Liver (tissue), 9 donors: Measurements from ENCODE around the gene TMEM106A. TPM values are rescaled to one million over a fixed set of nuclear protein-coding genes. Genes with fewer than 3 reads are reported as not detected.
"Not testable (repeated sequence)": the region's sequence is repeated elsewhere in the genome, so short reads cannot be mapped to it uniquely, and the experiment has no call there.

Source experiments
- DNase-seq: peaks from one replicate; pipeline ENCODE4 v3.0.0-alpha.2; 2017; ENCODE audit warnings: low spot score
- H3K27ac ChIP-seq, 2 donors: one replicate each; pipeline ENCODE4 v1.7.0; 2013; ENCODE audit warnings: inconsistent platforms in 2 of 2, low read length in 2 of 2, control low read depth in 1 of 2, low read depth in 1 of 2, mild to moderate bottlenecking in 1 of 2
- H3K27me3 ChIP-seq, 4 donors: one replicate each; pipeline versions ENCODE4 v1.6.1 to v1.7.0; 2013; ENCODE audit warnings: low read length in 3 of 4, inconsistent platforms in 1 of 4, mild to moderate bottlenecking in 1 of 4, moderate library complexity in 1 of 4; ENCODE audit not compliant: control insufficient read depth in 4 of 4, insufficient read depth in 4 of 4
- H3K36me3 ChIP-seq, 4 donors: one replicate each; pipeline versions ENCODE4 v1.6.1 to v1.7.0; 2013; ENCODE audit warnings: low read length in 3 of 4, mild to moderate bottlenecking in 3 of 4, low read depth in 1 of 4, moderate library complexity in 1 of 4; ENCODE audit not compliant: control insufficient read depth in 4 of 4, insufficient read depth in 3 of 4
- H3K4me1 ChIP-seq, 4 donors: one replicate each; pipeline versions ENCODE4 v1.6.1 to v1.7.0; 2013; ENCODE audit warnings: low read length in 3 of 4, mild to moderate bottlenecking in 3 of 4, moderate library complexity in 1 of 4; ENCODE audit not compliant: control insufficient read depth in 4 of 4, insufficient read depth in 4 of 4
- H3K4me3 ChIP-seq, 3 donors: one replicate each; pipeline versions ENCODE4 v1.6.1 to v1.7.0; 2013; ENCODE audit warnings: low read length in 3 of 3, control low read depth in 1 of 3, low read depth in 1 of 3, mild to moderate bottlenecking in 1 of 3
- H3K9ac ChIP-seq, 2 donors: one replicate each; pipeline ENCODE4 v1.7.0; 2013; ENCODE audit warnings: low read length in 2 of 2, mild to moderate bottlenecking in 2 of 2, moderate library complexity in 2 of 2, control low read depth in 1 of 2, low read depth in 1 of 2
- H3K9me3 ChIP-seq, 4 donors: one replicate each; pipeline versions ENCODE4 v1.6.1 to v1.7.0; 2013; ENCODE audit warnings: low read length in 3 of 4; ENCODE audit not compliant: control insufficient read depth in 4 of 4
- EGR1 ChIP-seq, 2 donors: IDR thresholded peaks; 2 replicates each; pipeline ENCODE4 v1.6.1; 2016 to 2018; ENCODE audit warnings: antibody characterized with exemption in 2 of 2, low read depth in 2 of 2
- FOXA1 ChIP-seq: IDR thresholded peaks from 2 replicates; pipeline ENCODE4 v1.6.1; 2016; ENCODE audit warnings: antibody characterized with exemption
- FOXA2 ChIP-seq: IDR thresholded peaks from 2 replicates; pipeline ENCODE4 v1.6.1; 2016; ENCODE audit warnings: antibody characterized with exemption
- GABPA ChIP-seq, 2 donors: IDR thresholded peaks in 1 of 2; conservative IDR thresholded peaks in 1 of 2; 2 replicates each; pipeline ENCODE4 v1.6.1; 2016; ENCODE audit warnings: antibody characterized with exemption in 2 of 2, mild to moderate bottlenecking in 1 of 2, moderate library complexity in 1 of 2
- HNF4A ChIP-seq, 2 donors: conservative IDR thresholded peaks; 2 replicates each; pipeline ENCODE4 v1.6.1; 2016; ENCODE audit warnings: antibody characterized with exemption in 2 of 2, mild to moderate bottlenecking in 2 of 2
- JUND ChIP-seq, 2 donors: IDR thresholded peaks; 2 replicates each; pipeline ENCODE4 v1.6.1; 2016; ENCODE audit warnings: antibody characterized with exemption in 2 of 2
- NR2F2 ChIP-seq: IDR thresholded peaks from 2 replicates; pipeline ENCODE4 v1.6.1; 2016; ENCODE audit warnings: antibody characterized with exemption
- RXRA ChIP-seq, 2 donors: IDR thresholded peaks; 2 replicates each; pipeline ENCODE4 v1.6.1; 2017 to 2018; ENCODE audit warnings: antibody characterized with exemption in 2 of 2, mild to moderate bottlenecking in 1 of 2
- SP1 ChIP-seq: IDR thresholded peaks from 2 replicates; pipeline ENCODE4 v1.6.1; 2018; ENCODE audit warnings: antibody characterized with exemption, mild to moderate bottlenecking
- TAF1 ChIP-seq: conservative IDR thresholded peaks from 2 replicates; pipeline ENCODE4 v1.6.1; 2016; ENCODE audit warnings: antibody characterized with exemption, mild to moderate bottlenecking
- YY1 ChIP-seq: IDR thresholded peaks from 2 replicates; pipeline ENCODE4 v1.6.1; 2016; ENCODE audit warnings: antibody characterized with exemption, mild to moderate bottlenecking
- WGBS: extraction: QIAGEN DNeasy Blood & Tissue Kit; methylation state at CpG from one replicate; pipeline ENCODE4 v1.1.7; 2013; 5-methylcytosine and 5-hydroxymethylcytosine counted together
- polyA plus RNA-seq, 2 donors: library from polyadenylated mRNA; stranded (reverse) in 1 of 2; unstranded in 1 of 2; fragments of 200-250 nt in 1 of 2; fragments of >200 nt in 1 of 2; fragmentation: Nextera tagmentation in 1 of 2; extraction: Ambion mirVana in 1 of 2; gene quantifications; one replicate each; pipeline versions ENCODE4 v1.2.1 to v1.2.3, GENCODE V29; 2013 to 2015
- total RNA-seq, 2 donors: library from RNA; depleted of rRNA; stranded (reverse); fragments of >200 nt; gene quantifications; one replicate each; pipeline ENCODE4 v1.2.3, GENCODE V29; 2014
- TF ChIP-seq, protein P1 (sequence below): IDR thresholded peaks from 2 replicates; pipeline ENCODE4 v1.6.1; 2016; ENCODE audit warnings: antibody characterized with exemption
- TF ChIP-seq, protein P2 (sequence below): IDR thresholded peaks from 2 replicates; pipeline ENCODE4 v1.6.1; 2016; ENCODE audit warnings: antibody characterized with exemption
- TF ChIP-seq, protein P3 (sequence below): IDR thresholded peaks from 2 replicates; pipeline ENCODE4 v1.6.1; 2016; ENCODE audit warnings: antibody characterized with exemption, mild to moderate bottlenecking
- donor health status: healthy.
- donor health status: healthy.
- donor health status: healthy.
- donor health status: healthy.
- donor health status: healthy.

The TMEM106A gene
- total and polyA plus RNA-seq, 4 donors = 1.3 to 3.8 (median 2.6) TPM

DNA sequence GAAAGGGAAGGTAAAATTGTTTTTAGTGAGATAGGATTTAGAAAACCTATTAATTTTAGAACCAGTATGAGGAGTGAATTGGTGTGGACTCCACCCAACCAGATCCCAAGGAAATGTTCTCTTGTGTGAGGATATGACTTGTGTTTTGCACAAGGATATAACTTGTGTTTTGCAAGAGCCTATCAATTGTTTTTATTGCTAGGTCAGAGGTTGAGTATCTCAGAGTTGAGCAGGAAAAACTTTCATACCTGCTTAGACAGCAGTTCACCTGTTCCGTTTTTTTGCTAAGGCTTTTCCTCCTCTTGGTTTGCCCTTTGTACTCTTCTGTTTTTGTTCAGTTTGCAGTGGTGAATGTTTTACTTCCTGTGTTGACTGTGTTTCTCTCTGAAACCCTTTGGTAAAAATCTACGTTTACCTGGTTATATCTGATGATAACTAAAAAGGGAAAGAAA, 35.5 kb upstream of the TMEM106A start (continued):
- TF ChIP-seq, protein P1, sequence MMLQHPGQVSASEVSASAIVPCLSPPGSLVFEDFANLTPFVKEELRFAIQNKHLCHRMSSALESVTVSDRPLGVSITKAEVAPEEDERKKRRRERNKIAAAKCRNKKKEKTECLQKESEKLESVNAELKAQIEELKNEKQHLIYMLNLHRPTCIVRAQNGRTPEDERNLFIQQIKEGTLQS = no peak
- peak; percentile 90 to 92 for TF ChIP-seq HNF4A (conservative IDR thresholded peaks at IDR 0.05)
- TF ChIP-seq, protein P2, sequence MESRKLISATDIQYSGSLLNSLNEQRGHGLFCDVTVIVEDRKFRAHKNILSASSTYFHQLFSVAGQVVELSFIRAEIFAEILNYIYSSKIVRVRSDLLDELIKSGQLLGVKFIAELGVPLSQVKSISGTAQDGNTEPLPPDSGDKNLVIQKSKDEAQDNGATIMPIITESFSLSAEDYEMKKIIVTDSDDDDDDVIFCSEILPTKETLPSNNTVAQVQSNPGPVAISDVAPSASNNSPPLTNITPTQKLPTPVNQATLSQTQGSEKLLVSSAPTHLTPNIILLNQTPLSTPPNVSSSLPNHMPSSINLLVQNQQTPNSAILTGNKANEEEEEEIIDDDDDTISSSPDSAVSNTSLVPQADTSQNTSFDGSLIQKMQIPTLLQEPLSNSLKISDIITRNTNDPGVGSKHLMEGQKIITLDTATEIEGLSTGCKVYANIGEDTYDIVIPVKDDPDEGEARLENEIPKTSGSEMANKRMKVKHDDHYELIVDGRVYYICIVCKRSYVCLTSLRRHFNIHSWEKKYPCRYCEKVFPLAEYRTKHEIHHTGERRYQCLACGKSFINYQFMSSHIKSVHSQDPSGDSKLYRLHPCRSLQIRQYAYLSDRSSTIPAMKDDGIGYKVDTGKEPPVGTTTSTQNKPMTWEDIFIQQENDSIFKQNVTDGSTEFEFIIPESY = peak; percentile 27
- peak; percentile 78 to 82 for TF ChIP-seq RXRA (IDR thresholded peaks at IDR 0.05)
- peak; percentile 18 for TF ChIP-seq FOXA1
- TF ChIP-seq YY1 = peak; percentile 67
- no peak for TF ChIP-seq TAF1

DNA sequence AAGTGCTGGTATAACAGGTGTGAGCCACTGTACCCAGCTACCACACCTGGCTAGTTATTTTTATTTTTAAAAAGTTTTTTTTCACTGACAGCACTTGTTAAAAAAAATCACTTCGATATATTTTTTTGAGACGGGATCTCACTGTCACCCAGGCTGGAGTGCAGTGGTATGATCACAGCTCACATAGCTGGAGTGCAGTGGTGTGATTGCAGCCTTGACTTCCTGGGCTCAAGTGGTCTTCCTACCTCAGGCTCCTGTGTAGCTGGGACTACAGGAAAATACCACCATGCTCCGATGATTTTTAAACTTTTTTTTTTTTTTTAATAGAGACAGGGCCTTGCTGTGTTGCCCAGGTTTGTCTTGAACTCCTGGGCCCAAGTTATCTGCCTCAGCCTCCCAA, 27.8 kb upstream of the TMEM106A start:
- WGBS = 95% methylated on average over 3 of the region's 3 CpGs
- no peak overlapping the region for H3K27ac ChIP-seq
- H3K9me3 ChIP-seq = no peaks in the 10 kb centered on the region
- TF ChIP-seq SP1 = no peak
- TF ChIP-seq, protein P2 = no peak
- H3K9ac ChIP-seq = no peak overlapping the region
- no peaks in the 10 kb centered on the region for H3K27me3 ChIP-seq
- peaks cover 0 to 1% (median 0%) of the 10 kb centered on the region in 4 donors for H3K4me1 ChIP-seq
- H3K4me3 ChIP-seq = no peak overlapping the region
- H3K36me3 ChIP-seq = peaks cover 14 to 40% (median 30%) of the 10 kb centered on the region in 4 donors
- DNase-seq = no peak

DNA sequence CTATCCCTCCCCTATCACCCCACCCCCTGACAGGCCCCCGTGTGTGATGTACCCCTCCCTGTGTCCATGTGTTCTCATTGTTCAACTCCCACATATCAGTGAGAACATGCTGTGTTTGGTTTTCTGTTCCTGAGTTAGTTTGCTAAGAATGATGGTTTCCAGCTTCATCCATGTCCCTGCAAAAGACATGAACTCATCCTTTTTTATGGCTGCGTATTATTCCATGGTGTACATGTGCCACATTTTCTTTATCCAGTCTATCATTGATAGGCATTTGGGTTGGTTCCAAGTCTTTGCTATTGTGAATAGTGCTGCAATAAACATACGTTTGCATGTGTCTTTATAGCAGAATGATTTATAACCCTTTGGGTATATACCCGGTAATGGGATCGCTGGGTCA, 25.0 kb upstream of the TMEM106A start:
- not testable (repeated sequence) for H3K4me1 ChIP-seq, H3K4me3 ChIP-seq, H3K9me3 ChIP-seq, H3K27ac ChIP-seq, H3K9ac ChIP-seq, H3K27me3 ChIP-seq, DNase-seq
- WGBS = 92% methylated on average over 5 of the region's 5 CpGs
- H3K36me3 ChIP-seq = peaks cover 10 to 48% (median 39%) of the 10 kb centered on the region in 4 donors

DNA sequence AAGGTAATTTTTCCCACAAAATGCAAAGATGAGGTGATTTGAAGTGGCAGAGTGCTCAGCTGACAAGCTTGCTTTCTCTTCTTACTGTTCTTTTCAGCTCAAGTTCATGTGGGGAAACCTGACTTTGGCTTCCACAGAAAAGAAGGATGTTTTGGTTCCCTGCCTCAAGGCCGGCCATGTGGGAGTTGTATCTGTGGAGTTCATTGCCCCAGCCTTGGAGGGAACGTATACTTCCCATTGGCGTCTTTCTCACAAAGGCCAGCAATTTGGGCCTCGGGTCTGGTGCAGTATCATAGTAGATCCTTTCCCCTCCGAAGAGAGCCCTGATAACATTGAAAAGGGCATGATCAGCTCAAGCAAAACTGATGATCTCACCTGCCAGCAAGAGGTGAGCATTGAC, 18.4 kb upstream of the TMEM106A start:
- Histone ChIP-seq H3K4me3 (no peak overlapping the region), H3K4me1 (no peaks in the 10 kb centered on the region), H3K27ac (no peak overlapping the region), H3K27me3 (no peaks in the 10 kb centered on the region), H3K9ac (no peak overlapping the region), H3K36me3 (peaks cover 22 to 77% (median 71%) of the 10 kb centered on the region in 4 donors), H3K9me3 (no peaks in the 10 kb centered on the region)
- 86% methylated on average over 5 of the region's 5 CpGs for WGBS
- DNase-seq = no peak
- TF ChIP-seq, protein P1 = no peak
- TF ChIP-seq GABPA (IDR thresholded peaks at IDR 0.05 in 1 of 2, conservative IDR thresholded peaks at IDR 0.05 in 1 of 2) (no peak), FOXA2 (no peak), NR2F2 (no peak), JUND (IDR thresholded peaks at IDR 0.05) (no peak), EGR1 (IDR thresholded peaks at IDR 0.05; ENCODE audit: low read depth in 2 of 2) (no peak), HNF4A (conservative IDR thresholded peaks at IDR 0.05) (no peak)
- TF ChIP-seq, protein P2 = no peak
- TF ChIP-seq, protein P3, sequence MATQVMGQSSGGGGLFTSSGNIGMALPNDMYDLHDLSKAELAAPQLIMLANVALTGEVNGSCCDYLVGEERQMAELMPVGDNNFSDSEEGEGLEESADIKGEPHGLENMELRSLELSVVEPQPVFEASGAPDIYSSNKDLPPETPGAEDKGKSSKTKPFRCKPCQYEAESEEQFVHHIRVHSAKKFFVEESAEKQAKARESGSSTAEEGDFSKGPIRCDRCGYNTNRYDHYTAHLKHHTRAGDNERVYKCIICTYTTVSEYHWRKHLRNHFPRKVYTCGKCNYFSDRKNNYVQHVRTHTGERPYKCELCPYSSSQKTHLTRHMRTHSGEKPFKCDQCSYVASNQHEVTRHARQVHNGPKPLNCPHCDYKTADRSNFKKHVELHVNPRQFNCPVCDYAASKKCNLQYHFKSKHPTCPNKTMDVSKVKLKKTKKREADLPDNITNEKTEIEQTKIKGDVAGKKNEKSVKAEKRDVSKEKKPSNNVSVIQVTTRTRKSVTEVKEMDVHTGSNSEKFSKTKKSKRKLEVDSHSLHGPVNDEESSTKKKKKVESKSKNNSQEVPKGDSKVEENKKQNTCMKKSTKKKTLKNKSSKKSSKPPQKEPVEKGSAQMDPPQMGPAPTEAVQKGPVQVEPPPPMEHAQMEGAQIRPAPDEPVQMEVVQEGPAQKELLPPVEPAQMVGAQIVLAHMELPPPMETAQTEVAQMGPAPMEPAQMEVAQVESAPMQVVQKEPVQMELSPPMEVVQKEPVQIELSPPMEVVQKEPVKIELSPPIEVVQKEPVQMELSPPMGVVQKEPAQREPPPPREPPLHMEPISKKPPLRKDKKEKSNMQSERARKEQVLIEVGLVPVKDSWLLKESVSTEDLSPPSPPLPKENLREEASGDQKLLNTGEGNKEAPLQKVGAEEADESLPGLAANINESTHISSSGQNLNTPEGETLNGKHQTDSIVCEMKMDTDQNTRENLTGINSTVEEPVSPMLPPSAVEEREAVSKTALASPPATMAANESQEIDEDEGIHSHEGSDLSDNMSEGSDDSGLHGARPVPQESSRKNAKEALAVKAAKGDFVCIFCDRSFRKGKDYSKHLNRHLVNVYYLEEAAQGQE = no peak
